HG03108 (cell line): Measurements from ENCODE around the gene SLC2A14.
"Not testable (repeated sequence)": the region's sequence is repeated elsewhere in the genome, so short reads cannot be mapped to it uniquely, and the experiment has no call there.

Experiments
- ATAC-seq: cut with Tn5 transposase; IDR thresholded peaks from one replicate; pipeline ENCODE4 v1.9.1; 2021; ENCODE audit warnings: moderate library complexity; ENCODE audit not compliant: unreplicated experiment

Gene SLC2A14

GRCh38 chr12:7835766-7836165 is 36.9 kb downstream of the SLC2A14 start:
- ATAC-seq: no peak

- ATAC-seq: no peak
Measured at GRCh38 chr12:7835116-7835515, 37.6 kb downstream of the SLC2A14 start.

- no peak for ATAC-seq
Measured at GRCh38 chr12:7834701-7835100, 38.0 kb downstream of the SLC2A14 start.

GRCh38 chr12:7833831-7834230 is 38.9 kb downstream of the SLC2A14 start:
- ATAC-seq: no peak

- ATAC-seq: not testable (repeated sequence)
Measured at GRCh38 chr12:7833201-7833600, 39.5 kb downstream of the SLC2A14 start.

- ATAC-seq: no peak
Measured at GRCh38 chr12:7832059-7832696, 40.5 kb downstream of the SLC2A14 start.

GRCh38 chr12:7829737-7830136 is 43.0 kb downstream of the SLC2A14 start:
- not testable (repeated sequence) for ATAC-seq

GRCh38 chr12:7825754-7826153 is 47.0 kb downstream of the SLC2A14 start:
- not testable (repeated sequence) for ATAC-seq

- no peak for ATAC-seq
Measured at GRCh38 chr12:7806863-7807487, 65.7 kb downstream of the SLC2A14 start.

- ATAC-seq: not testable (repeated sequence)
Measured at GRCh38 chr12:7806319-7806718, 66.4 kb downstream of the SLC2A14 start.

GRCh38 chr12:7801460-7801859 is 71.3 kb downstream of the SLC2A14 start:
- ATAC-seq: no peak

- not testable (repeated sequence) for ATAC-seq
Measured at GRCh38 chr12:7798750-7799308, 73.9 kb downstream of the SLC2A14 start.

- no peak for ATAC-seq
Measured at GRCh38 chr12:7797698-7798398, 74.9 kb downstream of the SLC2A14 start.

GRCh38 chr12:7797269-7797668 is 75.4 kb downstream of the SLC2A14 start:
- not testable (repeated sequence) for ATAC-seq

GRCh38 chr12:7793211-7793610 is 79.5 kb downstream of the SLC2A14 start:
- no peak for ATAC-seq

GRCh38 chr12:7788884-7789528 is 83.7 kb downstream of the SLC2A14 start, which contains the start of gene NANOG:
TSS of gene NANOG (plus strand) at chr12:7789402. CDS start at chr12:7789615, 213 bp downstream.
- not testable (repeated sequence) for ATAC-seq

- no peak for ATAC-seq
Measured at GRCh38 chr12:7788294-7788660, 84.4 kb downstream of the SLC2A14 start.

- ATAC-seq: no peak
Measured at GRCh38 chr12:7787574-7788293, 85.0 kb downstream of the SLC2A14 start.

- ATAC-seq: no peak
Measured at GRCh38 chr12:7784701-7785100, 88.0 kb downstream of the SLC2A14 start.

- not testable (repeated sequence) for ATAC-seq
Measured at GRCh38 chr12:7783433-7783832, 89.3 kb downstream of the SLC2A14 start.

GRCh38 chr12:7782055-7782454 is 90.7 kb downstream of the SLC2A14 start:
- ATAC-seq: no peak
